HG03565 (cell line): Measurements from ENCODE around the gene PLPPR4.
"Not testable (repeated sequence)": the region's sequence is repeated elsewhere in the genome, so short reads cannot be mapped to it uniquely, and the experiment has no call there.

Source experiments
- ATAC-seq: cut with Tn5 transposase; IDR thresholded peaks from one replicate; pipeline ENCODE4 v1.9.1; 2021; ENCODE audit warnings: mild to moderate bottlenecking, moderate library complexity; ENCODE audit not compliant: unreplicated experiment

The PLPPR4 gene

GRCh38 chr1:99264201-99265021 lies at the start of gene PLPPR4:
Gene PLPPR4 (plus strand): TSS chr1:99264492. CDS start chr1:99264594, 102 bp downstream.
- no peak for ATAC-seq

GRCh38 chr1:99216956-99217355 lies 47.3 kb upstream of the PLPPR4 start:
- no peak for ATAC-seq

GRCh38 chr1:99217599-99217998 lies 46.7 kb upstream of the PLPPR4 start:
- no peak for ATAC-seq

- no peak for ATAC-seq
These were observed 45.7 kb upstream of the PLPPR4 start for GRCh38 chr1:99218572-99218971.

GRCh38 chr1:99218999-99219398 lies 45.3 kb upstream of the PLPPR4 start:
- peak; percentile 96 for ATAC-seq

GRCh38 chr1:99227056-99227897 lies 37.0 kb upstream of the PLPPR4 start:
- no peak for ATAC-seq

- peak; percentile 75 for ATAC-seq
These were observed 36.1 kb upstream of the PLPPR4 start for GRCh38 chr1:99228153-99228552.

- ATAC-seq, result no peak
These were observed 35.2 kb upstream of the PLPPR4 start for GRCh38 chr1:99229122-99229521.

- ATAC-seq, result no peak
These were observed 33.6 kb upstream of the PLPPR4 start for GRCh38 chr1:99230695-99231094.

- ATAC-seq, result no peak
These were observed 32.1 kb upstream of the PLPPR4 start for GRCh38 chr1:99232172-99232571.

GRCh38 chr1:99233446-99233845 lies 30.8 kb upstream of the PLPPR4 start:
- no peak for ATAC-seq

- ATAC-seq, result no peak
These were observed 27.5 kb upstream of the PLPPR4 start for GRCh38 chr1:99236756-99237155.

- no peak for ATAC-seq
These were observed 24.6 kb upstream of the PLPPR4 start for GRCh38 chr1:99239690-99240089.

GRCh38 chr1:99240621-99241020 lies 23.7 kb upstream of the PLPPR4 start:
- ATAC-seq, result no peak

GRCh38 chr1:99246152-99246551 lies 18.1 kb upstream of the PLPPR4 start:
- no peak for ATAC-seq

GRCh38 chr1:99247199-99247598 lies 17.1 kb upstream of the PLPPR4 start:
- no peak for ATAC-seq

GRCh38 chr1:99250728-99251127 lies 13.6 kb upstream of the PLPPR4 start:
- ATAC-seq, result no peak

- ATAC-seq, result no peak
These were observed 13.0 kb upstream of the PLPPR4 start for GRCh38 chr1:99251308-99251707.

- no peak for ATAC-seq
These were observed 11.7 kb upstream of the PLPPR4 start for GRCh38 chr1:99252630-99253029.

- not testable (repeated sequence) for ATAC-seq
These were observed 3.9 kb upstream of the PLPPR4 start for GRCh38 chr1:99260402-99260801.

- no peak for ATAC-seq
These were observed 832 bp downstream of the PLPPR4 start for GRCh38 chr1:99265124-99265523.

- ATAC-seq, result no peak
These were observed 2.4 kb downstream of the PLPPR4 start for GRCh38 chr1:99266726-99267125.
